ENCODE measurements around the gene RGS2. TPM values are rescaled to one million over a fixed set of nuclear protein-coding genes. Genes with fewer than 3 reads are reported as not detected.

The RGS2 gene
- total and polyA plus RNA-seq, 9 of the 15 experiments (the other 6 are each of a cell fraction or from before 2014, with no cell fraction given) = 2.5 to 5.4 (median 3.8) TPM

DNA sequence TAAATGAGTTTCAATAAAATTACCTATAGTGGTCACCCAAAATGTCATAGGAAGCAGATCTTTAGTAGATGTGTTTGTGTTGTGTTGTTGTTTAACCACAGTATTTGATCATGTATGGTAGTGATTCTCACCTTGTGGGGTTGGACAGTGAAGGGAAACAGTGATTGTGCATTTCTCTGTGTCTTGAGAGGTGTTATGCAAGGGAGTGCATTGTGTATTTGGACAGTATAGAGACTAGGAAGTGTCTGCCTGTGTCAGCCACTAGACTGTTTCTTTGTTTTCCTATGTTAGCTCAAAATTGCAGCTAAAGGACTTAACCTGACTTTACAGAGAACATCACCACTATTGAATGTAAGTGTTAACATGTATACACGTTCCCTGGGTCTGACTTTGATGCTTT lies 6.0 kb downstream of the RGS2 start (continued):
- no peak for TF ChIP-seq ZFX (CRISPR knock-in tag; IDR thresholded peaks at IDR 0.05)
- TF ChIP-seq, protein P1, sequence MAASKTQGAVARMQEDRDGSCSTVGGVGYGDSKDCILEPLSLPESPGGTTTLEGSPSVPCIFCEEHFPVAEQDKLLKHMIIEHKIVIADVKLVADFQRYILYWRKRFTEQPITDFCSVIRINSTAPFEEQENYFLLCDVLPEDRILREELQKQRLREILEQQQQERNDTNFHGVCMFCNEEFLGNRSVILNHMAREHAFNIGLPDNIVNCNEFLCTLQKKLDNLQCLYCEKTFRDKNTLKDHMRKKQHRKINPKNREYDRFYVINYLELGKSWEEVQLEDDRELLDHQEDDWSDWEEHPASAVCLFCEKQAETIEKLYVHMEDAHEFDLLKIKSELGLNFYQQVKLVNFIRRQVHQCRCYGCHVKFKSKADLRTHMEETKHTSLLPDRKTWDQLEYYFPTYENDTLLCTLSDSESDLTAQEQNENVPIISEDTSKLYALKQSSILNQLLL (CRISPR knock-in tag; IDR thresholded peaks at IDR 0.05; ENCODE audit: borderline replicate concordance) = no peak
- TF ChIP-seq TAF7 (tag; IDR thresholded peaks at IDR 0.05) = no peak
- no peak for TF ChIP-seq ADNP (tag; IDR thresholded peaks at IDR 0.05)

DNA sequence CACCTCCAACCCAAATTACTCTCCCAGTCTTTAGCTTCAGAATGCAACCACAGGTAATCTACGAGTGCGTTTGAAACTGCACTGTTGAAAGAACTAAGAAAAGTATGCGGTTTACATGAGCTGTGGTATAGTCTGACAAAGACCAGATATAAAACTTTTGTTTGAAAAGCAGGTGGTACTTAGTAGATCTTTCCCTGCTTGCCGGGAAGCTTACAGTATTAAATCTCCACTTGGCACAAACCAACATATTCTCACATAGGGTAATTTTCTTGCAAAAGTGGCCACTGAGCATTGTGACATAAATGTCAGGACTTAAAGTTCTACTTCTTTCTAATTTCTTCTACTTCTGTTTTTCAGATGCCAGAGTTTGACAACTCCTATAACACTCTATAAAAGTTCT lies 8.4 kb downstream of the RGS2 start:
- in situ Hi-C loops (cut with MboI) = loop anchor here (10.0 kb wide), 1 partner anchor 198 kb away; no protein-coding TSS in a partner anchor
- H3K4me3 ChIP-seq = no peak overlapping the region
- no peak overlapping the region for H3K27ac ChIP-seq (ENCODE audit: extremely low read depth, low read depth, low read length)
- ATAC-seq = no peak
- no peaks in the 10 kb centered on the region for H3K9me1 ChIP-seq (ENCODE audit: control insufficient read depth, insufficient read depth, low read length)
- DNase-seq (ENCODE audit: extremely low read depth in 1 of 4, low spot score in 3 of 4) = no peak
- ChIA-PET POLR2A (no interaction called here), CTCF (ENCODE audit: low intra/inter-chr PET ratio) (no interaction called here)
- intact Hi-C loops (cut with micrococcal nuclease) = no loop called here
- 2% methylated on average over 4 of the region's 4 CpGs for WGBS (ENCODE audit: insufficient coverage, low coverage, missing lambda C conversion rate)
- H4K20me1 ChIP-seq (replicated peaks; ENCODE audit: control insufficient read depth, insufficient read depth, low read length) = no peaks in the 10 kb centered on the region
- H3K4me1 ChIP-seq (replicated peaks in 1 of 2; ENCODE audit: control insufficient read depth in 2 of 2, insufficient read depth in 2 of 2, low read length in 2 of 2) = no peaks in the 10 kb centered on the region
- no peak for FAIRE-seq
- no peaks in the 10 kb centered on the region for H3K79me2 ChIP-seq (ENCODE audit: control insufficient read depth, insufficient read depth, low read length)
- no peak overlapping the region for H3K9ac ChIP-seq (ENCODE audit: insufficient read depth in 1 of 2, low read depth in 2 of 2, low read length in 2 of 2)
- no peak overlapping the region for H2AFZ ChIP-seq (ENCODE audit: low read depth, low read length)
- H3K36me3 ChIP-seq (ENCODE audit: control insufficient read depth, insufficient read depth, low read length) = no peaks in the 10 kb centered on the region
- no peak overlapping the region for H3K4me2 ChIP-seq (ENCODE audit: insufficient read depth, low read length)
- H3K9me3 ChIP-seq (replicated peaks; ENCODE audit: control insufficient read depth, insufficient read depth, low read depth, low read length) = no peaks in the 10 kb centered on the region
- no peaks in the 10 kb centered on the region for H3K27me3 ChIP-seq (ENCODE audit: control insufficient read depth in 2 of 2, insufficient read depth in 2 of 2, low read length in 2 of 2)
- BruUV-seq (replicated peaks) = no TSS peak
- TF ChIP-seq ZNF79 (CRISPR knock-in tag; IDR thresholded peaks at IDR 0.05; ENCODE audit: low read depth) (no peak), COPS2 (conservative IDR thresholded peaks at IDR 0.05) (no peak), HMGN3 (IDR thresholded peaks at IDR 0.05; ENCODE audit: borderline replicate concordance, extremely low read depth, insufficient read length, low read depth, low read length) (no peak), JUND (IDR thresholded peaks at IDR 0.05; ENCODE audit: borderline replicate concordance, low read depth, low read length) (no peak), JUND (tag; IDR thresholded peaks at IDR 0.05; ENCODE audit: borderline replicate concordance, low read depth, low read length) (no peak), FOXM1 (IDR thresholded peaks at IDR 0.05; ENCODE audit: low read depth) (no peak), FOXM1 (CRISPR knock-in tag; IDR thresholded peaks at IDR 0.05; ENCODE audit: low read depth) (no peak), SMARCE1 (IDR thresholded peaks at IDR 0.05) (no peak), PCBP1 (IDR thresholded peaks at IDR 0.05; ENCODE audit: low read depth, low read length, poor library complexity, severe bottlenecking) (no peak), RBM39 (optimal IDR thresholded peaks at IDR 0.05; ENCODE audit: low read depth, low read length) (no peak), NBN (IDR thresholded peaks at IDR 0.05; ENCODE audit: low read depth) (no peak)
- TF ChIP-seq, protein P2, sequence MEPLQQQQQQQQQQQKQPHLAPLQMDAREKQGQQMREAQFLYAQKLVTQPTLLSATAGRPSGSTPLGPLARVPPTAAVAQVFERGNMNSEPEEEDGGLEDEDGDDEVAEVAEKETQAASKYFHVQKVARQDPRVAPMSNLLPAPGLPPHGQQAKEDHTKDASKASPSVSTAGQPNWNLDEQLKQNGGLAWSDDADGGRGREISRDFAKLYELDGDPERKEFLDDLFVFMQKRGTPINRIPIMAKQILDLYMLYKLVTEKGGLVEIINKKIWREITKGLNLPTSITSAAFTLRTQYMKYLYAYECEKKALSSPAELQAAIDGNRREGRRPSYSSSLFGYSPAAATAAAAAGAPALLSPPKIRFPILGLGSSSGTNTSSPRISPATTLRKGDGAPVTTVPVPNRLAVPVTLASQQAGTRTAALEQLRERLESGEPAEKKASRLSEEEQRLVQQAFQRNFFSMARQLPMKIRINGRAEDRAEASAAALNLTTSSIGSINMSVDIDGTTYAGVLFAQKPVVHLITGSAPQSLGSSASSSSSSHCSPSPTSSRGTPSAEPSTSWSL (CRISPR knock-in tag; IDR thresholded peaks at IDR 0.05; ENCODE audit: borderline replicate concordance) = no peak
- TF ChIP-seq, protein P3, sequence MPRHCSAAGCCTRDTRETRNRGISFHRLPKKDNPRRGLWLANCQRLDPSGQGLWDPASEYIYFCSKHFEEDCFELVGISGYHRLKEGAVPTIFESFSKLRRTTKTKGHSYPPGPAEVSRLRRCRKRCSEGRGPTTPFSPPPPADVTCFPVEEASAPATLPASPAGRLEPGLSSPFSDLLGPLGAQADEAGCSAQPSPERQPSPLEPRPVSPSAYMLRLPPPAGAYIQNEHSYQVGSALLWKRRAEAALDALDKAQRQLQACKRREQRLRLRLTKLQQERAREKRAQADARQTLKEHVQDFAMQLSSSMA (CRISPR knock-in tag; IDR thresholded peaks at IDR 0.05) = no peak
- TF ChIP-seq, protein P4, sequence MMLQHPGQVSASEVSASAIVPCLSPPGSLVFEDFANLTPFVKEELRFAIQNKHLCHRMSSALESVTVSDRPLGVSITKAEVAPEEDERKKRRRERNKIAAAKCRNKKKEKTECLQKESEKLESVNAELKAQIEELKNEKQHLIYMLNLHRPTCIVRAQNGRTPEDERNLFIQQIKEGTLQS (IDR thresholded peaks at IDR 0.05) = no peak
- TF ChIP-seq, protein P4 (CRISPR knock-in tag; conservative IDR thresholded peaks at IDR 0.05) = no peak
